Naive thymus-derived CD8-positive, alpha-beta T cell (primary cell): ENCODE measurements around the gene ACTBL2. TPM values are rescaled to one million over a fixed set of nuclear protein-coding genes. Genes with fewer than 3 reads are reported as not detected.
"Not testable (repeated sequence)": the region's sequence is repeated elsewhere in the genome, so short reads cannot be mapped to it uniquely, and the experiment has no call there.

Experiments
- ATAC-seq, 2 donors: fragments of 150-1000 bp; cut with Tn5 transposase in 1 of 2; sonication (Bioruptor Pico), chemical (Tn5 transposase) in 1 of 2; 1 replicate in 1 of 2; 2 replicates in 1 of 2; pipeline ENCODE4 v1.10.0; 2021; ENCODE audit warnings: mild to moderate bottlenecking in 2 of 2, moderate library complexity in 2 of 2
- POLR2A ChIA-PET: fragments of 350-600 bp; sonication (Branson Sonifier 250); formaldehyde crosslinking; loops from one replicate; lab custom pipeline; 2021; ENCODE audit warnings: antibody characterized with exemption; lab: Charles Lee
- DNase-seq, 10 donors: peaks; one replicate each; pipeline versions ENCODE4 v3.0.0 to v3.0.0-alpha.2; 2020 to 2022
- H3K27ac Mint-ChIP-seq, 10 donors: one replicate each; pipeline ENCODE4 v1.8.0; 2020 to 2022; ENCODE audit warnings: mild to moderate bottlenecking in 10 of 10, mixed read lengths in 10 of 10, moderate library complexity in 4 of 10, inconsistent platforms in 1 of 10
- H3K27me3 Mint-ChIP-seq, 5 donors: one replicate each; pipeline ENCODE4 v1.8.0; 2021 to 2022; ENCODE audit warnings: mixed read lengths in 5 of 5
- H3K36me3 Mint-ChIP-seq, 3 donors: one replicate each; pipeline ENCODE4 v1.8.0; 2020 to 2022; ENCODE audit warnings: mixed read lengths in 3 of 3, mild to moderate bottlenecking in 2 of 3, inconsistent platforms in 1 of 3
- H3K4me1 Mint-ChIP-seq, 4 donors: one replicate each; pipeline ENCODE4 v1.8.0; 2021 to 2022; ENCODE audit warnings: mixed read lengths in 4 of 4
- H3K4me3 Mint-ChIP-seq, 10 donors: one replicate each; pipeline ENCODE4 v1.8.0; 2020 to 2022; ENCODE audit warnings: mild to moderate bottlenecking in 10 of 10, mixed read lengths in 10 of 10, moderate library complexity in 6 of 10, inconsistent platforms in 1 of 10
- H3K9me3 Mint-ChIP-seq, 9 donors: one replicate each; pipeline ENCODE4 v1.8.0; 2020 to 2022; ENCODE audit warnings: mixed read lengths in 9 of 9, mild to moderate bottlenecking in 3 of 9, inconsistent platforms in 1 of 9, moderate library complexity in 1 of 9
- polyA plus RNA-seq, 3 donors: library from polyadenylated mRNA; unstranded; fragments of 300-500 nt; fragmentation: Illumina TruSeq; gene quantifications; one replicate each; pipeline ENCODE4 v1.2.3, GENCODE V29; 2021
- total RNA-seq, 8 experiments: library from RNA in 2 of 8; stranded (reverse) in 2 of 8; gene quantifications; one replicate each; pipeline ENCODE4 v1.2.3 and lab custom pipeline; 2021 to 2026

ACTBL2 gene
- total RNA-seq (not detected), polyA plus RNA-seq (not detected), total RNA-seq (lab: John Stamatoyannopoulos, UW) (0 to 0.26 (median 0) reads per million in 6 experiments)

- Mint-ChIP-seq H3K9me3 (no peaks in the 10 kb centered on the region), H3K27me3 (peaks cover 0 to 23% (median 6%) of the 10 kb centered on the region in 5 donors), H3K4me1 (no peaks in the 10 kb centered on the region), H3K4me3 (no peak within 1 kb of the TSS), H3K36me3 (no peaks in the 10 kb centered on the region), H3K27ac (no peak within 1 kb of the TSS)
- DNase-seq (no peak), ATAC-seq (no peak)
- POLR2A ChIA-PET = no interaction called here
These were observed at the start of gene ACTBL2 for GRCh38 chr5:57482671-57483106. TSS of gene ACTBL2 (minus strand) at chr5:57482811. CDS start at chr5:57482707, 104 bp downstream.

- no peaks in the 10 kb centered on the region for H3K9me3 Mint-ChIP-seq
- POLR2A ChIA-PET = no interaction called here
- no peaks in the 10 kb centered on the region for H3K36me3 Mint-ChIP-seq
- H3K4me3 Mint-ChIP-seq = no peak overlapping the region
- no peak for DNase-seq
- H3K27ac Mint-ChIP-seq = no peak overlapping the region
- no peak for ATAC-seq
- peaks cover 0 to 15% (median 3%) of the 10 kb centered on the region in 5 donors for H3K27me3 Mint-ChIP-seq
- no peaks in the 10 kb centered on the region for H3K4me1 Mint-ChIP-seq
These were observed 48.7 kb upstream of the ACTBL2 start for GRCh38 chr5:57531333-57531732.

- ATAC-seq = no peak
- POLR2A ChIA-PET = no interaction called here
- Mint-ChIP-seq H3K27me3 (peaks cover 0 to 15% (median 3%) of the 10 kb centered on the region in 5 donors), H3K36me3 (no peaks in the 10 kb centered on the region), H3K4me3 (no peak overlapping the region), H3K4me1 (no peaks in the 10 kb centered on the region), H3K9me3 (no peaks in the 10 kb centered on the region), H3K27ac (no peak overlapping the region)
- no peak for DNase-seq
These were observed 47.3 kb upstream of the ACTBL2 start for GRCh38 chr5:57529864-57530263.

- no peak overlapping the region for H3K4me3 Mint-ChIP-seq
- H3K4me1 Mint-ChIP-seq = no peaks in the 10 kb centered on the region
- POLR2A ChIA-PET = no interaction called here
- H3K27me3 Mint-ChIP-seq = peaks cover 0 to 15% (median 3%) of the 10 kb centered on the region in 5 donors
- no peaks in the 10 kb centered on the region for H3K36me3 Mint-ChIP-seq
- no peaks in the 10 kb centered on the region for H3K9me3 Mint-ChIP-seq
- H3K27ac Mint-ChIP-seq = no peak overlapping the region
- no peak for ATAC-seq
- DNase-seq = no peak
These were observed 45.3 kb upstream of the ACTBL2 start for GRCh38 chr5:57527870-57528269.

- POLR2A ChIA-PET = no interaction called here
- Mint-ChIP-seq H3K9me3 (peaks cover 0 to 11% (median 0%) of the 10 kb centered on the region in 9 donors), H3K36me3 (no peaks in the 10 kb centered on the region), H3K27ac (no peak overlapping the region), H3K27me3 (no peaks in the 10 kb centered on the region), H3K4me3 (no peak overlapping the region), H3K4me1 (no peaks in the 10 kb centered on the region)
- ATAC-seq (no peak), DNase-seq (no peak)
These were observed 41.9 kb upstream of the ACTBL2 start for GRCh38 chr5:57524348-57525060.

DNA sequence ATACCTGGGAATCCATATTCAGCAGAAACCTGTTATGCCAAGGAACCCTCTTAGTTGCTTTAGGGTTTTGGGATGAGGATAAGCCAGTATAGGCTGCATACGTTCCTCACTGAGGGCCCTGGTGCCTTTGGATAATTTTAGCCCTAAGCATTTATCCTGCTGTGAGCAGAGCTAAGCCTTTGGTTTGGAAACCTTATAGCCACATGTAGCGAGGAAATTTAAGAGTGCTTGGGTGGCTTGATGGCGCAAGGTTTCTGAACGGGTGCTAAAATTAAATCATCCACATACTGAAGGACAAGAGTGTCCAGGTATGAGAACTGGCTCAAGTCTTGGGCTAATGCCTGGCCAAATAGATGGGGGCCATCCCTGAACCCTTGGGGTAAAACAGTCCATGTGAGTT, 39.9 kb upstream of the ACTBL2 start:
- DNase-seq, H3K4me1 Mint-ChIP-seq, H3K4me3 Mint-ChIP-seq, POLR2A ChIA-PET, H3K36me3 Mint-ChIP-seq, H3K27ac Mint-ChIP-seq, ATAC-seq, H3K27me3 Mint-ChIP-seq: not testable (repeated sequence)
- H3K9me3 Mint-ChIP-seq = peaks cover 0 to 12% (median 0%) of the 10 kb centered on the region in 9 donors

DNA sequence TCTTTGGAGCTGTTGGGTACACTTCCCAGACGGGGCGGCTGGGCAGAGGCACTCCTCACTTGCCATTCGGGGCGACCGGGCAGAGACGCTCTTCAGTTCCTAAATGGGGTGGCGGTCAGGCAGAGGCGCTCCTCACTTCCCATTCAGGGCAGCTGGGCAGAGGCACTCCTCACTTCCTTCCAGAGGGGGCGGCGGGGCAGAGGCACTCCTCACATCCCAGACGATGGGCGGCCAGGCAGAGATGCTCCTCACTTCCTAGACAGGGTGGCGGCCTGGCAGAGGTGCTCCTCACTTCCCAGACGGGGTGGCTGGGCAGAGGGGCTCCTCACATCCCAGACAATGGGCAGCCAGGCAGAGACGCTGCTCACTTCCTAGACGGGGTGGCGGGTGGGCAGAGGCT, 35.8 kb upstream of the ACTBL2 start:
- H3K9me3 Mint-ChIP-seq = peaks cover 0 to 12% (median 0%) of the 10 kb centered on the region in 9 donors
- ATAC-seq, H3K27ac Mint-ChIP-seq, H3K36me3 Mint-ChIP-seq, H3K27me3 Mint-ChIP-seq, DNase-seq, POLR2A ChIA-PET, H3K4me3 Mint-ChIP-seq, H3K4me1 Mint-ChIP-seq: not testable (repeated sequence)

- POLR2A ChIA-PET = no interaction called here
- no peak for ATAC-seq
These were observed 34.6 kb upstream of the ACTBL2 start for GRCh38 chr5:57517250-57517649.

GRCh38 chr5:57513785-57514184, 31.2 kb upstream of the ACTBL2 start:
- Mint-ChIP-seq H3K27me3 (peaks cover 0 to 24% (median 9%) of the 10 kb centered on the region in 5 donors), H3K4me1 (no peaks in the 10 kb centered on the region), H3K27ac (no peak overlapping the region), H3K4me3 (no peak overlapping the region), H3K9me3 (peaks cover 0 to 3% (median 0%) of the 10 kb centered on the region in 9 donors), H3K36me3 (no peaks in the 10 kb centered on the region)
- DNase-seq (no peak), ATAC-seq (no peak)
- POLR2A ChIA-PET = no interaction called here

More at GRCh38 chr5:57517250-57517649, 34.6 kb upstream of the ACTBL2 start:
- Mint-ChIP-seq H3K4me1 (no peaks in the 10 kb centered on the region), H3K9me3 (peaks cover 0 to 12% (median 0%) of the 10 kb centered on the region in 9 donors), H3K4me3 (no peak overlapping the region), H3K36me3 (no peaks in the 10 kb centered on the region), H3K27me3 (peaks cover 0 to 9% (median 3%) of the 10 kb centered on the region in 5 donors), H3K27ac (no peak overlapping the region)
- DNase-seq = no peak

- POLR2A ChIA-PET = no interaction called here
- Mint-ChIP-seq H3K9me3 (no peaks in the 10 kb centered on the region), H3K27me3 (peaks cover 0 to 19% (median 9%) of the 10 kb centered on the region in 5 donors), H3K36me3 (no peaks in the 10 kb centered on the region), H3K4me3 (no peak overlapping the region), H3K27ac (no peak overlapping the region), H3K4me1 (no peaks in the 10 kb centered on the region)
- DNase-seq (no peak), ATAC-seq (no peak)
These were observed 28.7 kb upstream of the ACTBL2 start for GRCh38 chr5:57511321-57511720.

DNA sequence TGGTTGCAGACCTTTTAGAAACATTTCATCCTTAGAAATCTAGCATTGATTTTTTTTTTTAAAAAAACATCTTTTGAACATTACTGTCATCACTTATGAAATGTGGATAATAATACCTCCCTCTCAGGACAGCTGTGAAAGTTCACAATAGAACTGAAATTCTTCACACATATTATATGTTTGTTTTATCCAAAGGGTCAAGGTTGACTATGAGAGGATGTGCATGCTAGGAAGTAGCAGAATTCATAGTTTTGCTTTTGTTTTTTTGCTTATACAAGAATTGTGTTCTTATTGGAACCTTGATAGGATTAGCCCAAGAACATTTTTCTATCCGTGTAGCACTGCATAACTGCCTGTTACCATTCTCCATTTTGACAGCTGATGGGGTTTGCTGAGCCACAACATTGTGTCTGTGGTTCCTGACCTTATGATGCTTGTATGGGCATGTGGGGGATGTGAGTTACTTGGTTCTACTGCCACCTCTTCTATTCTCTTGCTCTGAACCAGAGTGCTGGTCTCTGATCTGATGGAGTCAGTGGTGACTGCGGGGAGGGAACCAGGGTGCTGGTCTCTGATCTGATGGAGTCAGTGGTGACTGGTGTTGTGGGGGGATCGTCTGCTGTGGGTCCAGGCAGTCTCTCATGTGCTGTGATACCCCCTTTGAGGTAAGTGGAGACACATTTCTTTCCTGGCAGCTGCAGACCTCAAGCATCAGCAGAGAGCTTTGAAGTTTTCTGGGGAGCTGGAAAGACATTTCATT, 27.1 kb upstream of the ACTBL2 start:
- DNase-seq (no peak), ATAC-seq (no peak)
- Mint-ChIP-seq H3K27me3 (peaks cover 0 to 14% (median 7%) of the 10 kb centered on the region in 5 donors), H3K36me3 (no peaks in the 10 kb centered on the region), H3K4me1 (no peaks in the 10 kb centered on the region), H3K9me3 (no peaks in the 10 kb centered on the region), H3K27ac (no peak overlapping the region), H3K4me3 (no peak overlapping the region)
- POLR2A ChIA-PET = no interaction called here

DNA sequence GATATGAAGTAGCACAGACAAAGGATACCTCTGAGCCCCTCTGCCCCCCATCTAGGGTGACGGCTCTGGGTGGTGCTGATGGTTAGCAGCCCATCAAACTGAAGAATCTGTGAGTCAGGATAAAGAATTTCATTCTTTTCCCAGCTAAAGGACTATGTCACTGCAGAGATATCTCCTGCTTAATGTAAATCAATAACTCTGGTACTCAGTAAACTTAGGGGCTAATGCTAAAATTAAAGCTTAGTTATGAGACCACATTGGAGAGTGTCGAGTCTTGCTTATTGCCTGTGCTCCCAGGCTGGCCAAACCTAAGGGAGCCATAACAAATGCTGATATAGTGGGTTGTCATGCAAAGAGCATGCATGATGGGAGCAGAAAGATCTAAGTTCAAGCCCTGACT, 25.6 kb upstream of the ACTBL2 start:
- no peaks in the 10 kb centered on the region for H3K4me1 Mint-ChIP-seq
- no peak overlapping the region for H3K27ac Mint-ChIP-seq
- no peak overlapping the region for H3K4me3 Mint-ChIP-seq
- no peaks in the 10 kb centered on the region for H3K36me3 Mint-ChIP-seq
- POLR2A ChIA-PET = no interaction called here
- peaks cover 0 to 14% (median 7%) of the 10 kb centered on the region in 5 donors for H3K27me3 Mint-ChIP-seq
- DNase-seq (no peak), ATAC-seq (no peak)
- H3K9me3 Mint-ChIP-seq = no peaks in the 10 kb centered on the region
